GM23338 (cell line): ENCODE results near the gene LRRC8E. TPM values are rescaled to one million over a fixed set of nuclear protein-coding genes. Genes with fewer than 3 reads are reported as not detected.

Source experiments
- ATAC-seq: fragments of 200-7000 bp; cut with Tn5 transposase; 3 replicates; pipeline ENCODE4 v1.9.1; 2020
- DNase-seq: peaks from one replicate; pipeline ENCODE4 v3.0.0-alpha.2; 2015; ENCODE audit warnings: low spot score
- H2AFZ ChIP-seq: fragments of 200-600 bp; sonication (generic); 2 replicates; pipeline ENCODE4 v1.8.0; 2016; ENCODE audit warnings: antibody characterized with exemption, mild to moderate bottlenecking, moderate library complexity
- H3F3A ChIP-seq: fragments of 200-600 bp; sonication (generic); replicated peaks from 2 replicates; pipeline ENCODE4 v1.8.0; 2017; ENCODE audit warnings: antibody characterized with exemption, mixed run types, low read depth
- H3K27ac ChIP-seq: fragments of 200-600 bp; sonication (generic); 2 replicates; pipeline ENCODE4 v1.6.1; 2016; ENCODE audit warnings: low read depth
- H3K27me3 ChIP-seq: fragments of 200-600 bp; sonication (generic); 2 replicates; pipeline ENCODE4 v1.8.0; 2016; ENCODE audit warnings: mild to moderate bottlenecking, mixed run types, moderate library complexity; ENCODE audit not compliant: insufficient read depth
- H3K36me3 ChIP-seq: fragments of 200-600 bp; sonication (generic); 2 replicates; pipeline ENCODE4 v1.8.0; 2016; ENCODE audit warnings: mild to moderate bottlenecking; ENCODE audit not compliant: insufficient read depth
- H3K4me1 ChIP-seq: fragments of 200-600 bp; sonication (generic); 2 replicates; pipeline ENCODE4 v1.8.0; 2016; ENCODE audit warnings: mild to moderate bottlenecking, moderate library complexity; ENCODE audit not compliant: insufficient read depth
- H3K4me2 ChIP-seq: fragments of 200-600 bp; sonication (generic); 2 replicates; pipeline ENCODE4 v1.7.1; 2017; ENCODE audit warnings: mixed run types
- H3K4me3 ChIP-seq: fragments of 200-600 bp; sonication (generic); 2 replicates; pipeline ENCODE4 v1.6.1; 2016; ENCODE audit warnings: mixed run types
- H3K79me2 ChIP-seq: fragments of 200-600 bp; sonication (generic); replicated peaks from 2 replicates; pipeline ENCODE4 v1.8.0; 2017; ENCODE audit warnings: mild to moderate bottlenecking; ENCODE audit not compliant: insufficient read depth
- H3K9me2 ChIP-seq: fragments of 200-600 bp; sonication (generic); 2 replicates; pipeline ENCODE4 v1.8.0; 2017; ENCODE audit not compliant: insufficient read depth
- H4K20me1 ChIP-seq: fragments of 200-600 bp; sonication (generic); replicated peaks from 2 replicates; pipeline ENCODE4 v1.8.0; 2017; ENCODE audit warnings: mild to moderate bottlenecking; ENCODE audit not compliant: insufficient read depth
- H3K27ac Mint-ChIP-seq: 2 replicates; pipeline ENCODE4 v1.8.0; 2020; ENCODE audit warnings: inconsistent platforms, mild to moderate bottlenecking, moderate library complexity, mixed read lengths
- H3K27me3 Mint-ChIP-seq: 3 replicates; pipeline ENCODE4 v1.8.0; 2022; ENCODE audit warnings: low read depth, mild to moderate bottlenecking, moderate library complexity, mixed read lengths, inconsistent platforms; ENCODE audit not compliant: insufficient read depth, poor library complexity
- H3K36me3 Mint-ChIP-seq: 3 replicates; pipeline ENCODE4 v1.8.0; 2021; ENCODE audit warnings: low read depth, mild to moderate bottlenecking, inconsistent platforms, moderate library complexity, mixed read lengths
- H3K4me1 Mint-ChIP-seq: 3 replicates; pipeline ENCODE4 v1.8.0; 2020; ENCODE audit warnings: mild to moderate bottlenecking, inconsistent platforms, mixed read lengths
- H3K4me3 Mint-ChIP-seq: 3 replicates; pipeline ENCODE4 v1.8.0; 2021; ENCODE audit warnings: moderate library complexity, mild to moderate bottlenecking, inconsistent platforms, mixed read lengths
- H3K9me3 Mint-ChIP-seq: 3 replicates; pipeline ENCODE4 v1.8.0; 2020; ENCODE audit warnings: moderate library complexity, mild to moderate bottlenecking, inconsistent platforms, mixed read lengths
- CREB1 ChIP-seq: fragments of 250-450 bp; sonication (Bioruptor Pico); IDR thresholded peaks from 2 replicates; pipeline ENCODE4 v1.5.0; 2020; ENCODE audit warnings: low read depth, mild to moderate bottlenecking, moderate library complexity
- ETS1 ChIP-seq: IDR thresholded peaks from 2 replicates; pipeline ENCODE4 v1.6.1; 2016; ENCODE audit warnings: antibody characterized with exemption
- EZH2 ChIP-seq: fragments of 200-600 bp; sonication (generic); IDR thresholded peaks from one replicate; pipeline ENCODE4 v1.8.0; 2017; ENCODE audit warnings: antibody characterized with exemption, mild to moderate bottlenecking, low read depth; ENCODE audit not compliant: unreplicated experiment
- EZH2phosphoT487 ChIP-seq: fragments of 200-600 bp; sonication (generic); IDR thresholded peaks from one replicate; pipeline ENCODE4 v1.8.1; 2018; ENCODE audit warnings: antibody characterized with exemption; ENCODE audit not compliant: unreplicated experiment
- NANOG ChIP-seq: IDR thresholded peaks from 2 replicates; pipeline ENCODE4 v1.6.1; 2016; ENCODE audit warnings: antibody characterized with exemption, borderline replicate concordance
- ZNF331 ChIP-seq: fragments of 250-450 bp; sonication (Bioruptor Pico); IDR thresholded peaks from 2 replicates; pipeline ENCODE4 v1.5.0; 2020; ENCODE audit warnings: low read depth, mild to moderate bottlenecking, moderate library complexity
- ZNF462 ChIP-seq: fragments of 250-450 bp; sonication (Bioruptor Pico); IDR thresholded peaks from 2 replicates; pipeline ENCODE4 v1.5.0; 2020; ENCODE audit warnings: mild to moderate bottlenecking, moderate library complexity
- polyA plus RNA-seq: library from polyadenylated mRNA; unstranded; fragments of >200 nt; fragmentation: Nextera tagmentation; extraction: Ambion mirVana; gene quantifications from 2 replicates; pipeline ENCODE4 v1.2.1, GENCODE V29; 2016
- total RNA-seq: library from RNA; depleted of rRNA; stranded (reverse); fragments of >200 nt; shearing (Covaris generic); gene quantifications from 2 replicates; pipeline ENCODE4 v1.2.3, GENCODE V29; 2014

LRRC8E gene
- total and polyA plus RNA-seq, 2 experiments from 2014 or later = 0.29 to 4.8 TPM

DNA sequence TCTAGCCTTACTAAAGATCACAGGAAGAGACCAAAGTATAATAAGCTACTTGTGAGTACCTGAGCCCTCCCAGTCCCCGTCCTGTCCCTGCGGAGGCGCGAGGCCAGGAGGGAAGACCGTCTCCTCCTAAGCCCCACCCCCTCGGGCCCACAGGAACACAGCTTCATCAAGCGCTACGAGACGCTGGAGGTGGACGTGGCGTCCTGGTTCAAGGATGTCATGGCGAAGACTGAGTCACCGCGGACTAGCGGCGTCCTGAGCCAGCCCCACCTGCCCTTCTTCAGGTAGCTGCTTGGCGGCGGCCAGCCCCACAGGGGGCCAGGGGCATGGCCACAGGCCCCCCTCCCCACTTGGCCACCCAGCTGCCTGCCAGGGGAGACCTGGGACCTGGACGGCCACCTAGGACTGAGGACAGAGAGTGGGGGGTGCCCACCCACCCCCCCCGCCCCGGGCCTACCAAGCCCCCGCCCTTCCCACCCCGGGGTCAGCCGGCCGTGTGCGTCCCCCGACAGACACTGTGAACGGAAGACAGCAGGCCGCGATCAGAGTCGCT lies 23.9 kb downstream of the LRRC8E start (continued):
- TF ChIP-seq ZNF462 (CRISPR knock-in tag) = no peak
- TF ChIP-seq NANOG = no peak

DNA sequence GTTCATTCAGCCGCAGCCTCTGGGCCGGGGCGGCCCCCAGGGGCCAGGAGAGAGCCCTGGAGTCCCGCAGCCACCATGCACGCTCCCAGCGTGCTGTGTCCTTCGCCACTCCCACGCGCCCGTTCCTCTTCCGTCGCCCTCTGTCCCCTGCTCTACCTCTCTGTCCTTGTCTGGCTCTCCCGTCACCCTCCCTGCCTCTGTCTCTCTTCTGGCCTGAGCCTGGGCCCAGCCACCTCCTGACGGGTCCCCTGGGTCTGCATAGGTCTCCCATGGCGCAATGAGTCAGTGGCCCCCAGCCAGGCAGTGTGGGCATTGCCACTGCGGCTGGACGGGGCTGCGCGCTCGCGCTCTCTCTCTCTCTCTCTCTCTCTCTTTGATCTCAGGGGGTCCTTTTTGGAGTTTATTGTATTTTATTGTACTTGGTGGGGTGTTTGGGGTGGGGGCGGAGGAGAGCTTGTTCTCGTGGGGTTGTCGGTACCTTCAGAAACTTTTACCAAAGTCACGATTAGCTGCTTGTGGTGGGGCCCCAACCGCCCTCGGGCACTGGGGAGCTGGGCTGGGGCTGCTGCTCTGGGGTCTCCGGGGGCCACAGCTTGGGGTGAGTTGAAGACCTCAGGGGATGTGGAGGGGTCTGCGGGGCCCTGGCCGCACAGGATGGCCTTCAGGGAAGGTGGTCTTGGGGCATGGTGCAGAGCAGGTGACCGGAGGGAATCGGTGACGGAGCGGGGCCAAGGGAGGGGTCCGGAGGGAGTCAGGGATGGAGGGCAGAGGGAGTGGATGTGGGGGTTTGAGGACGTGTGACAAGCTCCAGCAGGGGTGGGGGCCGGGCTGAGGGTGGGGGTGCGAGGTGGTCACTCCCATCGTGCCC lies 24.6 kb downstream of the LRRC8E start:
- Histone ChIP-seq H3F3A (0 out of 2 replicates have a peak, but pooled peaks cover 5% of the 10 kb centered on the region), H3K27ac (no peak overlapping the region), H3K4me1 (no peaks in the 10 kb centered on the region), H3K4me2 (no peak overlapping the region), H3K36me3 (no peaks in the 10 kb centered on the region), H3K27me3 (peaks cover 43% of the 10 kb centered on the region), H3K79me2 (no peaks in the 10 kb centered on the region), H4K20me1 (peaks cover 5% of the 10 kb centered on the region), H2AFZ (no peak overlapping the region), H3K9me2 (no peaks in the 10 kb centered on the region), H3K4me3 (no peak overlapping the region)
- TF ChIP-seq EZH2 (no peak), NANOG (no peak), EZH2phosphoT487 (no peak), CREB1 (CRISPR knock-in tag) (no peak), ETS1 (no peak), ZNF331 (CRISPR knock-in tag) (no peak)
- DNase-seq = no peak
- Mint-ChIP-seq H3K27ac (no peak overlapping the region), H3K27me3 (peaks cover 36% of the 10 kb centered on the region), H3K9me3 (peaks cover 2% of the 10 kb centered on the region; the same call in 1 of the 3 replicates), H3K4me1 (peaks cover 6% of the 10 kb centered on the region; the same call in 2 of the 3 replicates), H3K36me3 (peaks cover 17% of the 10 kb centered on the region), H3K4me3 (no peak overlapping the region)
- ATAC-seq = no peak
